Progenitor cell of endocrine pancreas (in vitro differentiated cells): ENCODE data around the gene RPL34. TPM values are rescaled to one million over a fixed set of nuclear protein-coding genes. Genes with fewer than 3 reads are reported as not detected.
A peak's percentile ranks its signal among the peaks of the same experiment; 100 is the strongest.

Experiments used
- DNase-seq: peaks from one replicate; pipeline ENCODE4 v3.0.0; 2021; ENCODE audit warnings: low spot score; ENCODE audit not compliant: unreplicated experiment
- H3K27ac Mint-ChIP-seq: 2 replicates; pipeline ENCODE4 v1.8.0; 2021; ENCODE audit warnings: mild to moderate bottlenecking, moderate library complexity, mixed read lengths
- H3K27me3 Mint-ChIP-seq: 2 replicates; pipeline ENCODE4 v1.8.0; 2021; ENCODE audit warnings: mixed read lengths
- H3K36me3 Mint-ChIP-seq: 2 replicates; pipeline ENCODE4 v1.8.0; 2022; ENCODE audit warnings: mixed read lengths; ENCODE audit not compliant: insufficient read depth
- H3K4me1 Mint-ChIP-seq: 2 replicates; pipeline ENCODE4 v1.8.0; 2021; ENCODE audit warnings: low read depth, mixed read lengths
- H3K4me3 Mint-ChIP-seq: 2 replicates; pipeline ENCODE4 v1.8.0; 2021; ENCODE audit warnings: low read depth, mild to moderate bottlenecking, moderate library complexity, mixed read lengths
- H3K9me3 Mint-ChIP-seq: 2 replicates; pipeline ENCODE4 v1.8.0; 2021; ENCODE audit warnings: low read depth, mixed read lengths
- total RNA-seq: library from RNA; stranded (reverse); gene quantifications from 2 replicates; pipeline ENCODE4 v1.2.1, GENCODE V29; 2021
- TF ChIP-seq, protein P1 (sequence below): fragments of 200-600 bp; sonication (generic); IDR thresholded peaks from one replicate; pipeline ENCODE4 v1.5.0; 2021; ENCODE audit warnings: antibody characterized with exemption, mild to moderate bottlenecking; ENCODE audit not compliant: unreplicated experiment

The RPL34 gene
- total RNA-seq, 1 donor from 2014 or later, result 1,226 TPM

DNA sequence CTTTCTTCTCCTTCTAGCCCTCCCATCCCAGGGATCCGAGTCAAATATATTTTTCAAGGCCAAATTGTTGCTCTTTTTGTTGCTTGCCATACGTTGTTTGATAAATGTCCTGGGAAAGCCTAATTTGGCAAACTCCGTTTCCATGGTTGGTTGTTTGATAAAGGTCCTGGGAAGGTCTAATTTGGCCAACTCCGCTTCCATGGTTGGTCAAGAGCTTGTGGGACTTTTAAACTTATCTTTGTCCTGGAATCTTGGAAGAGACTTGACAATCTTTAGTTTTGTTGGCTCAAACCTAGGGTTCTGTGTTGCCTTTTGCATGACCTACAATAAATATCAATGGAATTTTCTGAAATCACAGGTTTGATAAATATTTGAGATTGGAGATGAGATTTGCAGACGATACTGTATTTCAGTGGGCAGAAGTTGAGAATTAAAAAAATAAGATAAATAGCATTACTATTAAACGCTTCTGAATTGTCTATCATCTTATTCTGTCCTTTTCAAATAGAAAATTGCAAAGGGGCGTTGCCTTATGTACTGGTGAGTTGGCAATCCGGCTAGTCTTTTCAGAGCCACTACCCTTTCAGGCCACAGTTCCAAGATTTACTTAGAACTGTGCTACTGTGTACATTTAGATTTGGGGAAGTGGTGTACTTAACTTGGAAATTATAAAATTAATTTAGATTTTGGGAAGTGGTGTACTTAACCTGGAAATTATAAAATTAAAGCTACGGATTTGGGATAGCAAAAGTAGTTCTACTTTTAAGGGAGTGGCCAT lies 30.8 kb downstream of the RPL34 start:
- TF ChIP-seq, protein P1, sequence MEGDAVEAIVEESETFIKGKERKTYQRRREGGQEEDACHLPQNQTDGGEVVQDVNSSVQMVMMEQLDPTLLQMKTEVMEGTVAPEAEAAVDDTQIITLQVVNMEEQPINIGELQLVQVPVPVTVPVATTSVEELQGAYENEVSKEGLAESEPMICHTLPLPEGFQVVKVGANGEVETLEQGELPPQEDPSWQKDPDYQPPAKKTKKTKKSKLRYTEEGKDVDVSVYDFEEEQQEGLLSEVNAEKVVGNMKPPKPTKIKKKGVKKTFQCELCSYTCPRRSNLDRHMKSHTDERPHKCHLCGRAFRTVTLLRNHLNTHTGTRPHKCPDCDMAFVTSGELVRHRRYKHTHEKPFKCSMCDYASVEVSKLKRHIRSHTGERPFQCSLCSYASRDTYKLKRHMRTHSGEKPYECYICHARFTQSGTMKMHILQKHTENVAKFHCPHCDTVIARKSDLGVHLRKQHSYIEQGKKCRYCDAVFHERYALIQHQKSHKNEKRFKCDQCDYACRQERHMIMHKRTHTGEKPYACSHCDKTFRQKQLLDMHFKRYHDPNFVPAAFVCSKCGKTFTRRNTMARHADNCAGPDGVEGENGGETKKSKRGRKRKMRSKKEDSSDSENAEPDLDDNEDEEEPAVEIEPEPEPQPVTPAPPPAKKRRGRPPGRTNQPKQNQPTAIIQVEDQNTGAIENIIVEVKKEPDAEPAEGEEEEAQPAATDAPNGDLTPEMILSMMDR, result no peak
- Mint-ChIP-seq H3K27me3 (no peaks in the 10 kb centered on the region), H3K27ac (peak overlapping the region; percentile 99), H3K36me3 (peaks cover 12% of the 10 kb centered on the region), H3K9me3 (no peaks in the 10 kb centered on the region), H3K4me3 (peak overlapping the region; percentile 95), H3K4me1 (peaks cover 19% of the 10 kb centered on the region)
- no peak for DNase-seq

DNA sequence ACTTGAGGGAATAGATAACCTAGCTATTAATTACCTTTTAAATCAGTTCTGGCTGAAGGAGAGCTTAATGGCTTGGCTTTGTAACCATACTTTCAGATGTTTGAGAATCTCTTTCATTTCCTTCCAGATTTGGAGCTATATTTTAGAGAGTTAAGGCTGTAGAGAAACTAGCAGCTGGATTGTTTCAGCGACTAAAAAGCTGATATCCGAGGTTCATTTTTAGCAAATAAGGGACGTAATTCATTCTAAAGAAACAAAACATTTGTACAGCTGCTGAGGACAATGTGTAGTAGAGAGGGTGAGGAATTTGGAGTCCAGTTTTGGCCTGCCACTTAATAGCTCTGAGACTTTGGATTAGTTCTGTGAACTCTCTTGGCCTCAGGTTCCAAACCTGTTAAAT lies 42.3 kb downstream of the RPL34 start:
- no peaks in the 10 kb centered on the region for H3K4me1 Mint-ChIP-seq
- H3K9me3 Mint-ChIP-seq, result no peaks in the 10 kb centered on the region
- no peak overlapping the region for H3K27ac Mint-ChIP-seq
- TF ChIP-seq, protein P1, result no peak
- no peak overlapping the region for H3K4me3 Mint-ChIP-seq
- no peaks in the 10 kb centered on the region for H3K27me3 Mint-ChIP-seq
- peaks cover 16% of the 10 kb centered on the region for H3K36me3 Mint-ChIP-seq
- no peak for DNase-seq

DNA sequence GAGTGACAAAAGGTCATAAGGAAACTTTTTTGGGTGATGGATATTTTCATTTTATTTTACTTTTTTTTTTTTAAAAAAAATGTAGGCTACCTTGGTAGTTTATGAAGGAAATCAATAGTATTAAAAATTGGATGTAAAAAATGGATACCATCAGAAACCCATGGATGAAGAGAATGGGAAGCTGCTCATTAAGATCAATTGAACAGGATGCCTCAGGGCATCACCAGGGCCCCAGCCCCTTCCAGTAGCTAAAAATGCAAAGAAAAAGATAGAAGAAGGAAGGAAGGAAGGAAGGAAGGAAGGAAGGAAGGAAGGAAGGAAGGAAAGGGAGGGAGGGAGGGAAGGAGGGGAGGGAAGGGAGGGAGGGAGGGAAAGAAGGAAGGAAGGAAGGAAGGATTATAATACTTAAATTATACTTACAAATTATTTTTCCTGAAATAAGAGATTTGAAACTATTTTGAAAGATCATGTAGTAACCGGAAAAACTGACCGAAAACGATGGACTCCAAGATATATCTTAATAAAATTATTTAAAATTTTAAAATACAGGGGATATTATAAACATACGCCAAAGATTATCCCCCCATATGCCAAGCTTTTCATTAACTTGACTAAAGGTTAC lies 54.1 kb downstream of the RPL34 start:
- DNase-seq, result no peak
- Mint-ChIP-seq H3K36me3 (peaks cover 5% of the 10 kb centered on the region), H3K4me1 (no peaks in the 10 kb centered on the region), H3K9me3 (peaks cover 3% of the 10 kb centered on the region), H3K27me3 (no peaks in the 10 kb centered on the region), H3K4me3 (no peak overlapping the region), H3K27ac (no peak overlapping the region)
- TF ChIP-seq, protein P1, result no peak

Other genes with a start within 250 kb of the RPL34 start
- 155 and 165 TPM in 2 replicates for gene OSTC, start 30.0 kb downstream of the RPL34 start, total RNA-seq
- gene ETNPPL, start 142.5 kb downstream of the RPL34 start, total RNA-seq, result 0.22 and 1.1 TPM in 2 replicates